GM12878 (cell line): ENCODE data around the gene PTRH2.

Source experiments
- CTCF ChIP-seq, 3 experiments: IDR thresholded peaks in 2 of 3; conservative IDR thresholded peaks in 1 of 3; 2 replicates each; pipeline ENCODE4 v1.5.1; 2011; ENCODE audit warnings: low read depth in 3 of 3, low read length in 3 of 3, mild to moderate bottlenecking in 3 of 3, control low read depth in 2 of 3, moderate library complexity in 2 of 3, inconsistent platforms in 1 of 3, mixed read lengths in 1 of 3; ENCODE audit not compliant: control insufficient read depth in 2 of 3, insufficient read depth in 1 of 3; ENCODE audit errors: extremely low read depth in 1 of 3
- EP300 ChIP-seq, 2 experiments: fragments of 150-350 bp in 1 of 2; IDR thresholded peaks; 2 replicates each; pipeline ENCODE4 v1.6.1; 2011 to 2012; ENCODE audit warnings: low read depth in 2 of 2, low read length in 2 of 2, borderline replicate concordance in 1 of 2, improper control_type of control experiment in 1 of 2, inconsistent platforms in 1 of 2; ENCODE audit not compliant: control insufficient read depth in 1 of 2
- POLR2AphosphoS2 ChIP-seq: IDR thresholded peaks from 2 replicates; pipeline ENCODE4 v1.6.1; 2011; ENCODE audit warnings: low read depth, mild to moderate bottlenecking, low read length, improper control_type of control experiment, moderate library complexity
- SMAD1 ChIP-seq: fragments of 450-650 bp; IDR thresholded peaks from 2 replicates; pipeline ENCODE4 v1.6.1; 2018; ENCODE audit warnings: mild to moderate bottlenecking, low read depth; ENCODE audit not compliant: partially characterized antibody
- SP1 ChIP-seq: IDR thresholded peaks from one replicate; pipeline ENCODE4 v1.6.1; 2011; ENCODE audit warnings: low read depth, low read length
- TF ChIP-seq, protein P1 (sequence below): fragments of 450-650 bp; IDR thresholded peaks from 2 replicates; pipeline ENCODE4 v1.6.1; 2017; ENCODE audit warnings: mild to moderate bottlenecking
- TF ChIP-seq, protein P2 (sequence below): fragments of 450-650 bp; IDR thresholded peaks from 2 replicates; pipeline ENCODE4 v1.6.1; 2014; ENCODE audit warnings: mild to moderate bottlenecking
- TF ChIP-seq, protein P3 (sequence below): IDR thresholded peaks from 2 replicates; pipeline ENCODE4 v1.6.1; 2012; ENCODE audit warnings: mild to moderate bottlenecking, low read depth, low read length
- TF ChIP-seq, protein P4 (sequence below): IDR thresholded peaks from 2 replicates; pipeline ENCODE4 v1.6.1; 2012; ENCODE audit warnings: low read depth, low read length, improper control_type of control experiment

DNA sequence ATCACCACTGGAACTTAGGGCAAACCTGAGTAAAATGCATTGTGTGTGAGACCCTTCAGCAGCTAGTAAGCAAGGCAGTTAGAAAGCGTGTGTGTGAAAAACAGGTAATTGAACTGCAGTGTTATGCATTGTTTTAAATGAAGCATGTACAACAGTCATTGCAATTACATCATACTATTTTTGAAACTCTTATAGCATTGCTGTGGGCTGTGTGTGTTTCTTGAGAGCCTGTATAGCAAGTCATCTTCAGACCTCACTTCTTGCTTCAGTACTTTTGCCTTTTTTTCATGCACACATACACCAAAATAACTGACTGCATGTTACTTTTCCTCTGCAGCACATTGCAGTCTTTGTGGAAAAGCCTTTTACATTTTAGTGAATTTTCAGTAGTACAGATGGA lies 19.2 kb downstream of the PTRH2 start:
- TF ChIP-seq CTCF (IDR thresholded peaks at IDR 0.05 in 2 of 3, conservative IDR thresholded peaks at IDR 0.05 in 1 of 3; ENCODE audit: control insufficient read depth in 2 of 3, extremely low read depth in 1 of 3, insufficient read depth in 1 of 3, low read depth in 3 of 3, low read length in 3 of 3) (no peak), SP1 (no peak), SMAD1 (no peak), EP300 (IDR thresholded peaks at IDR 0.05; ENCODE audit: borderline replicate concordance in 1 of 2, control insufficient read depth in 1 of 2, low read depth in 2 of 2, low read length in 2 of 2) (no peak), POLR2AphosphoS2 (no peak)
- TF ChIP-seq, protein P1, sequence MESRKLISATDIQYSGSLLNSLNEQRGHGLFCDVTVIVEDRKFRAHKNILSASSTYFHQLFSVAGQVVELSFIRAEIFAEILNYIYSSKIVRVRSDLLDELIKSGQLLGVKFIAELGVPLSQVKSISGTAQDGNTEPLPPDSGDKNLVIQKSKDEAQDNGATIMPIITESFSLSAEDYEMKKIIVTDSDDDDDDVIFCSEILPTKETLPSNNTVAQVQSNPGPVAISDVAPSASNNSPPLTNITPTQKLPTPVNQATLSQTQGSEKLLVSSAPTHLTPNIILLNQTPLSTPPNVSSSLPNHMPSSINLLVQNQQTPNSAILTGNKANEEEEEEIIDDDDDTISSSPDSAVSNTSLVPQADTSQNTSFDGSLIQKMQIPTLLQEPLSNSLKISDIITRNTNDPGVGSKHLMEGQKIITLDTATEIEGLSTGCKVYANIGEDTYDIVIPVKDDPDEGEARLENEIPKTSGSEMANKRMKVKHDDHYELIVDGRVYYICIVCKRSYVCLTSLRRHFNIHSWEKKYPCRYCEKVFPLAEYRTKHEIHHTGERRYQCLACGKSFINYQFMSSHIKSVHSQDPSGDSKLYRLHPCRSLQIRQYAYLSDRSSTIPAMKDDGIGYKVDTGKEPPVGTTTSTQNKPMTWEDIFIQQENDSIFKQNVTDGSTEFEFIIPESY: no peak
- TF ChIP-seq, protein P2, sequence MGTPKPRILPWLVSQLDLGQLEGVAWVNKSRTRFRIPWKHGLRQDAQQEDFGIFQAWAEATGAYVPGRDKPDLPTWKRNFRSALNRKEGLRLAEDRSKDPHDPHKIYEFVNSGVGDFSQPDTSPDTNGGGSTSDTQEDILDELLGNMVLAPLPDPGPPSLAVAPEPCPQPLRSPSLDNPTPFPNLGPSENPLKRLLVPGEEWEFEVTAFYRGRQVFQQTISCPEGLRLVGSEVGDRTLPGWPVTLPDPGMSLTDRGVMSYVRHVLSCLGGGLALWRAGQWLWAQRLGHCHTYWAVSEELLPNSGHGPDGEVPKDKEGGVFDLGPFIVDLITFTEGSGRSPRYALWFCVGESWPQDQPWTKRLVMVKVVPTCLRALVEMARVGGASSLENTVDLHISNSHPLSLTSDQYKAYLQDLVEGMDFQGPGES: no peak
- TF ChIP-seq, protein P3, sequence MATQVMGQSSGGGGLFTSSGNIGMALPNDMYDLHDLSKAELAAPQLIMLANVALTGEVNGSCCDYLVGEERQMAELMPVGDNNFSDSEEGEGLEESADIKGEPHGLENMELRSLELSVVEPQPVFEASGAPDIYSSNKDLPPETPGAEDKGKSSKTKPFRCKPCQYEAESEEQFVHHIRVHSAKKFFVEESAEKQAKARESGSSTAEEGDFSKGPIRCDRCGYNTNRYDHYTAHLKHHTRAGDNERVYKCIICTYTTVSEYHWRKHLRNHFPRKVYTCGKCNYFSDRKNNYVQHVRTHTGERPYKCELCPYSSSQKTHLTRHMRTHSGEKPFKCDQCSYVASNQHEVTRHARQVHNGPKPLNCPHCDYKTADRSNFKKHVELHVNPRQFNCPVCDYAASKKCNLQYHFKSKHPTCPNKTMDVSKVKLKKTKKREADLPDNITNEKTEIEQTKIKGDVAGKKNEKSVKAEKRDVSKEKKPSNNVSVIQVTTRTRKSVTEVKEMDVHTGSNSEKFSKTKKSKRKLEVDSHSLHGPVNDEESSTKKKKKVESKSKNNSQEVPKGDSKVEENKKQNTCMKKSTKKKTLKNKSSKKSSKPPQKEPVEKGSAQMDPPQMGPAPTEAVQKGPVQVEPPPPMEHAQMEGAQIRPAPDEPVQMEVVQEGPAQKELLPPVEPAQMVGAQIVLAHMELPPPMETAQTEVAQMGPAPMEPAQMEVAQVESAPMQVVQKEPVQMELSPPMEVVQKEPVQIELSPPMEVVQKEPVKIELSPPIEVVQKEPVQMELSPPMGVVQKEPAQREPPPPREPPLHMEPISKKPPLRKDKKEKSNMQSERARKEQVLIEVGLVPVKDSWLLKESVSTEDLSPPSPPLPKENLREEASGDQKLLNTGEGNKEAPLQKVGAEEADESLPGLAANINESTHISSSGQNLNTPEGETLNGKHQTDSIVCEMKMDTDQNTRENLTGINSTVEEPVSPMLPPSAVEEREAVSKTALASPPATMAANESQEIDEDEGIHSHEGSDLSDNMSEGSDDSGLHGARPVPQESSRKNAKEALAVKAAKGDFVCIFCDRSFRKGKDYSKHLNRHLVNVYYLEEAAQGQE: no peak
- TF ChIP-seq, protein P4, sequence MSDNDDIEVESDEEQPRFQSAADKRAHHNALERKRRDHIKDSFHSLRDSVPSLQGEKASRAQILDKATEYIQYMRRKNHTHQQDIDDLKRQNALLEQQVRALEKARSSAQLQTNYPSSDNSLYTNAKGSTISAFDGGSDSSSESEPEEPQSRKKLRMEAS: no peak
